ENCODE results near the gene PTCD1.

The PTCD1 gene

DNA sequence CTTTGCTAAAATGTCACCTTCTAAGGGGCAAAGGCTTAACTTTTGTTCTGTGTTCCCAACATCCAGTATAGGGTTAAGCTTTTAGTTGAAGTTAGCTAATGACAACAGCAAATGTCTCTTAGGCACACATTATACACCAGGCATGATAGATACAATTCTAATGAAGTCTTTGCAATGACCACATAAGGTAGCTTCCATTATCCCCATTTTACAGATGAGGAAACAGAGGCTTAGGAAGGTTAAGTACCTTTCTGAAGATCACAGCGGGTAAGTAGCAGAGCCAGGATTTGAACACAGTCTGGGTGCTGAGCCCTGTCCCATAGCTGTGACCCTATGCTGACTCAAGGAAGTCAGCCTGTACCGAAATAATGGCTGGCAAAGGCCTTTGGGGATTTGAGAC is 28.0 kb downstream of the PTCD1 start:
- peak overlapping the region; percentile 3 for H3K56ac ChIP-seq (ENCODE audit: low read length)
- H4K8ac ChIP-seq (ENCODE audit: low read depth, low read length) = no peak overlapping the region
- no peaks in the 10 kb centered on the region for H3K27me3 ChIP-seq (ENCODE audit: insufficient read depth, low read length, poor library complexity)
- WGBS (ENCODE audit: extremely low coverage, insufficient coverage, low lambda C conversion rate) = no CpG with 5 or more reads among the region's 2 CpGs
- no peak overlapping the region for H4K5ac ChIP-seq (ENCODE audit: low read length)
- no peak overlapping the region for H3K4me2 ChIP-seq (ENCODE audit: low read length)
- no peak overlapping the region for H3K4ac ChIP-seq (ENCODE audit: low read depth, low read length)
- no peak overlapping the region for H2AK5ac ChIP-seq (ENCODE audit: low read length)
- no peak overlapping the region for H3K4me3 ChIP-seq (ENCODE audit: low read length)
- H3K36me3 ChIP-seq (ENCODE audit: control insufficient read depth, insufficient read depth, low read length) = peaks cover 6% of the 10 kb centered on the region
- no peak overlapping the region for H3K9ac ChIP-seq (ENCODE audit: low read length)
- H2BK120ac ChIP-seq (ENCODE audit: low read depth, low read length) = no peak overlapping the region
- H3K18ac ChIP-seq (ENCODE audit: low read length) = no peak overlapping the region
- peaks cover 47% of the 10 kb centered on the region for H3K79me2 ChIP-seq (ENCODE audit: control insufficient read depth, insufficient read depth, low read length)
- peaks cover 17% of the 10 kb centered on the region for H3K79me1 ChIP-seq (ENCODE audit: low read length)
- no peak overlapping the region for H3K23ac ChIP-seq (ENCODE audit: low read length)
- H3K4me1 ChIP-seq (ENCODE audit: control insufficient read depth, low read depth, low read length) = peaks cover 7% of the 10 kb centered on the region
- H2BK5ac ChIP-seq (ENCODE audit: low read length) = no peak overlapping the region
- no peak for DNase-seq
- H2BK15ac ChIP-seq (replicated peaks; ENCODE audit: low read depth) = no peak overlapping the region
- no peak overlapping the region for H3K27ac ChIP-seq (ENCODE audit: low read depth, low read length)

GRCh38 chr7:99409806-99410205 is 28.8 kb downstream of the PTCD1 start:
- peaks cover 7% of the 10 kb centered on the region for H3K36me3 ChIP-seq (ENCODE audit: control insufficient read depth, insufficient read depth, low read length)
- no peak overlapping the region for H2AK5ac ChIP-seq (ENCODE audit: low read length)
- H3K4ac ChIP-seq (ENCODE audit: low read depth, low read length) = no peak overlapping the region
- H2BK15ac ChIP-seq (replicated peaks; ENCODE audit: low read depth) = no peak overlapping the region
- H3K27ac ChIP-seq (ENCODE audit: low read depth, low read length) = no peak overlapping the region
- DNase-seq = no peak
- H3K4me3 ChIP-seq (ENCODE audit: low read length) = no peak overlapping the region
- no peak overlapping the region for H3K23ac ChIP-seq (ENCODE audit: low read length)
- no peak overlapping the region for H3K18ac ChIP-seq (ENCODE audit: low read length)
- H3K9ac ChIP-seq (ENCODE audit: low read length) = peak overlapping the region; percentile 87
- H2BK5ac ChIP-seq (ENCODE audit: low read length) = no peak overlapping the region
- H4K5ac ChIP-seq (ENCODE audit: low read length) = no peak overlapping the region
- H2BK120ac ChIP-seq (ENCODE audit: low read depth, low read length) = no peak overlapping the region
- no peaks in the 10 kb centered on the region for H3K27me3 ChIP-seq (ENCODE audit: insufficient read depth, low read length, poor library complexity)
- H3K4me1 ChIP-seq (ENCODE audit: control insufficient read depth, low read depth, low read length) = peaks cover 7% of the 10 kb centered on the region
- H3K4me2 ChIP-seq (ENCODE audit: low read length) = peak overlapping the region; percentile 90
- H3K79me1 ChIP-seq (ENCODE audit: low read length) = peaks cover 20% of the 10 kb centered on the region
- no peak overlapping the region for H4K8ac ChIP-seq (ENCODE audit: low read depth, low read length)
- no CpG with 5 or more reads among the region's 3 CpGs for WGBS (ENCODE audit: extremely low coverage, insufficient coverage, low lambda C conversion rate)
- peak overlapping the region; percentile 17 for H3K56ac ChIP-seq (ENCODE audit: low read length)
- peaks cover 53% of the 10 kb centered on the region for H3K79me2 ChIP-seq (ENCODE audit: control insufficient read depth, insufficient read depth, low read length)

DNA sequence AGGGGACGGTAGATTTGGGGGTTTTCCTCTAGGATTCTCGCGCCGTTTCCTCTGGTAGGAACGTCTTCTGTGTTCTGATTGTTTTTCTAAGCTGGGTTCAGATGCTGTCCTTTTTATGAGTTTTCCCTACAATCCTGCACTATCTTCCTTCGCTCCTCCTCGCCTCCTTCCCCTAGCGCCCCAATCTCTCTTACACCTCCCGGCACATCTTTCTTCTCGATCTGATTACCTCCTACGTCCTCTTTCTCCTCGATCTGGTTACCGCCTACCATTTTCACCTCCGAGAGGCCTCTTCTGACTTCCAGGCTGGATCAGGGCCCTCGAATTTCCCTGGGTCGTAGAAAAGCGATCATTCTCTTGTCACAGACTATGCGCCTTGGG is 29.4 kb downstream of the PTCD1 start:
- H3K4me3 ChIP-seq (ENCODE audit: low read length) = peak overlapping the region; percentile 99
- H3K4me2 ChIP-seq (ENCODE audit: low read length) = peak overlapping the region; percentile 90
- H3K27ac ChIP-seq (ENCODE audit: low read depth, low read length) = peak overlapping the region; percentile 71
- WGBS (ENCODE audit: extremely low coverage, insufficient coverage, low lambda C conversion rate) = no CpG with 5 or more reads among the region's 18 CpGs
- peaks cover 7% of the 10 kb centered on the region for H3K4me1 ChIP-seq (ENCODE audit: control insufficient read depth, low read depth, low read length)
- peaks cover 59% of the 10 kb centered on the region for H3K79me2 ChIP-seq (ENCODE audit: control insufficient read depth, insufficient read depth, low read length)
- peaks cover 12% of the 10 kb centered on the region for H3K36me3 ChIP-seq (ENCODE audit: control insufficient read depth, insufficient read depth, low read length)
- peak overlapping the region; percentile 89 for H3K4ac ChIP-seq (ENCODE audit: low read depth, low read length)
- H3K27me3 ChIP-seq (ENCODE audit: insufficient read depth, low read length, poor library complexity) = no peaks in the 10 kb centered on the region
- DNase-seq = peak; percentile 32
- peak overlapping the region; percentile 87 for H3K9ac ChIP-seq (ENCODE audit: low read length)
- peak overlapping the region; percentile 94 for H3K56ac ChIP-seq (ENCODE audit: low read length)
- no peak overlapping the region for H4K5ac ChIP-seq (ENCODE audit: low read length)
- no peak overlapping the region for H2BK5ac ChIP-seq (ENCODE audit: low read length)
- H3K23ac ChIP-seq (ENCODE audit: low read length) = no peak overlapping the region
- H2BK15ac ChIP-seq (replicated peaks; ENCODE audit: low read depth) = no peak overlapping the region
- no peak overlapping the region for H2BK120ac ChIP-seq (ENCODE audit: low read depth, low read length)
- no peak overlapping the region for H4K8ac ChIP-seq (ENCODE audit: low read depth, low read length)
- peak overlapping the region; percentile 69 for H3K18ac ChIP-seq (ENCODE audit: low read length)
- H3K79me1 ChIP-seq (ENCODE audit: low read length) = peaks cover 26% of the 10 kb centered on the region
- H2AK5ac ChIP-seq (ENCODE audit: low read length) = no peak overlapping the region

DNA sequence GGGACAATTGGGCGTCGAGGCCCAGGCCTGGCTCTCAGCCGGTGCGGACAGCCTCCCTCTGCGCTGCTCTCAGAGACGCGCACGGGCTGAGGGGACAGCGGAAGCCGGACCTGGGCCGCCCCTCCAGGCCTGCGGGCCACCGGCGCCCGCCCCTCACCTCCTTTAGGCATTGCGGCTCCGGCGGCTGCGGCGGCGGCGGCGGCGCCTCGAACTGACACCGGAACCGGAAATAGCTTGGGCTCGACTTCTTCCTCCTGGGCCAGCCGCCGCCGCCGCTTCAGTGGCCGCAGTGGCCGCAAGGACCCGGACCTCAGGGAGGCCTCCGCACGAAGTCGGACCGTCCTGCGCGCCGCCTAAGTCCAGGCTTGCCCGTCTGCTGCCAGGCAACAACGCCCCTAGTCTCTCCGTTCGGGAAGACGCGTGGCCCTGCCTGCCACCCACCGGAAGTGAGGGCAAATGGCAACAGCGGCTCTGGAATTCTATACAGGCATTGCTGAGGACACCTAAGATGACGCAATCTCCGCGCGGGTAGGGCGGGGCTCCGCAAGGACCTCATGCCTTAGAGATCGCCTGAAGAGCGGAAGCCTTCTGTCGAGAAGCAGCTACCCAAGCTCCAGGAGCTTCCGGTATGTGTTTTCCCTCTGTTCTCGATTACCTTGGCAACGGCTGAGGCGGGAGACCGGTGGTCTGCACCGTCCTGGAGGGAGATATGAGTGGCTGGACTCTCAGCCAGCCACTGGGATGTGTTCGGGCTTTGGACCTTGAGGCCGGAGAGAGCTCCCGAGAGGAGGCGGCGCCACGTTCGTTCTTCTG is 30.0 kb downstream of the PTCD1 start, which contains the start of the genes BUD31 and PDAP1:
Gene BUD31, plus strand, starts transcription at position 591 of the 813 bp plus-strand sequence. CDS start 2,124 bp downstream, outside the sequence.
Gene PDAP1, minus strand, starts transcription at position 219 of the 813 bp plus-strand sequence. Its CDS starts 49 bp downstream, at position 170.
- H3K79me1 ChIP-seq (ENCODE audit: low read length) = peaks cover 28% of the 10 kb centered on the region
- H3K4ac ChIP-seq (ENCODE audit: low read depth, low read length) = peak within 1 kb of the TSS; percentile 93
- H2BK5ac ChIP-seq (ENCODE audit: low read length) = peak within 1 kb of the TSS; percentile 69
- peak within 1 kb of the TSS; percentile 93 for H3K27ac ChIP-seq (ENCODE audit: low read depth, low read length)
- no peak within 1 kb of the TSS for H4K5ac ChIP-seq (ENCODE audit: low read length)
- H3K18ac ChIP-seq (ENCODE audit: low read length) = peak within 1 kb of the TSS; percentile 88
- H2BK15ac ChIP-seq (replicated peaks; ENCODE audit: low read depth) = no peak within 1 kb of the TSS
- H3K56ac ChIP-seq (ENCODE audit: low read length) = peak within 1 kb of the TSS; percentile 99
- peak within 1 kb of the TSS; percentile 37 for H2BK120ac ChIP-seq (ENCODE audit: low read depth, low read length)
- no peak within 1 kb of the TSS for H4K8ac ChIP-seq (ENCODE audit: low read depth, low read length)
- DNase-seq = peak; percentile 99
- H3K23ac ChIP-seq (ENCODE audit: low read length) = peak within 1 kb of the TSS; percentile 66
- H3K4me2 ChIP-seq (ENCODE audit: low read length) = peak within 1 kb of the TSS; percentile 98
- peak within 1 kb of the TSS; percentile 36 for H2AK5ac ChIP-seq (ENCODE audit: low read length)
- WGBS (ENCODE audit: extremely low coverage, insufficient coverage, low lambda C conversion rate) = no CpG with 5 or more reads among the region's 72 CpGs
- H3K36me3 ChIP-seq (ENCODE audit: control insufficient read depth, insufficient read depth, low read length) = peaks cover 15% of the 10 kb centered on the region
- peak within 1 kb of the TSS; percentile 98 for H3K9ac ChIP-seq (ENCODE audit: low read length)
- peaks cover 7% of the 10 kb centered on the region for H3K4me1 ChIP-seq (ENCODE audit: control insufficient read depth, low read depth, low read length)
- H3K79me2 ChIP-seq (ENCODE audit: control insufficient read depth, insufficient read depth, low read length) = peaks cover 60% of the 10 kb centered on the region
- peak within 1 kb of the TSS; percentile 99 for H3K4me3 ChIP-seq (ENCODE audit: low read length)
- H3K27me3 ChIP-seq (ENCODE audit: insufficient read depth, low read length, poor library complexity) = no peaks in the 10 kb centered on the region

DNA sequence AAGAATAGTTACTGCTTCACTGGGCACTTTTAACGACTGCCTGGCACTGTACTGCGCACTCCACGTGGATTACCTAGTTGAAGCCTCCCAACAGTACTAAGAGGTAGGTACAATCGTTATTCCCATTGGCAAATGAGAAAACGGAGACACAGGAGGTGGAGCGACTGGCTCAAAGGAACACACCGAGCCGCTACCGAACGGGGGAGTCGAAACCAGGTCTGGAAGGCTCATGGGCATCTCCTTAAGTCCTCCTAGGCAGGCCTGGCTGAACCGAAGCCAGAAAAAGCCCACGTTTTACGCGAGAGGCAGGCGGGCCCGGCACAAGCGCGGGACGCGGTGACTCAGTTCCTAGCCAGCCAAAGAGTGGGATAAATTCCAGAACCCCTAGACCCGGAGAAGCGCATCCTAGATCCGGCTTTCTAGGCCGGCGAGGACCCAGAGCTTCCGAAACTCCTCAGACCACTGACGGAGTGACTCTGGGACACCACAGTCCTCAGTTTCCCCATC is 30.7 kb downstream of the PTCD1 start:
- Histone ChIP-seq H3K4me3 (ENCODE audit: low read length) (peak overlapping the region; percentile 98), H3K27ac (ENCODE audit: low read depth, low read length) (peak overlapping the region; percentile 68), H4K8ac (ENCODE audit: low read depth, low read length) (no peak overlapping the region), H3K79me1 (ENCODE audit: low read length) (peaks cover 31% of the 10 kb centered on the region), H3K9ac (ENCODE audit: low read length) (peak overlapping the region; percentile 98), H3K4me1 (ENCODE audit: control insufficient read depth, low read depth, low read length) (peaks cover 7% of the 10 kb centered on the region), H3K23ac (ENCODE audit: low read length) (no peak overlapping the region), H3K27me3 (ENCODE audit: insufficient read depth, low read length, poor library complexity) (no peaks in the 10 kb centered on the region), H3K4me2 (ENCODE audit: low read length) (peak overlapping the region; percentile 98), H2BK120ac (ENCODE audit: low read depth, low read length) (peak overlapping the region; percentile 37), H2BK5ac (ENCODE audit: low read length) (peak overlapping the region; percentile 69), H3K56ac (ENCODE audit: low read length) (peak overlapping the region; percentile 99), H3K18ac (ENCODE audit: low read length) (peak overlapping the region; percentile 88), H2BK15ac (replicated peaks; ENCODE audit: low read depth) (no peak overlapping the region), H3K4ac (ENCODE audit: low read depth, low read length) (peak overlapping the region; percentile 93), H2AK5ac (ENCODE audit: low read length) (peak overlapping the region; percentile 36), H3K79me2 (ENCODE audit: control insufficient read depth, insufficient read depth, low read length) (peaks cover 60% of the 10 kb centered on the region), H3K36me3 (ENCODE audit: control insufficient read depth, insufficient read depth, low read length) (peaks cover 13% of the 10 kb centered on the region), H4K5ac (ENCODE audit: low read length) (no peak overlapping the region)
- WGBS (ENCODE audit: extremely low coverage, insufficient coverage, low lambda C conversion rate) = no CpG with 5 or more reads among the region's 28 CpGs
- peak; percentile 67 for DNase-seq

All from mesendoderm (in vitro differentiated cells).